Effector memory CD8-positive, alpha-beta T cell (primary cell): ENCODE data around the gene DDX54.

Source experiments
- ATAC-seq: fragments of 150-1000 bp; cut with Tn5 transposase; replicated peaks from 2 replicates; pipeline ENCODE4 v1.10.0; 2021; ENCODE audit warnings: mild to moderate bottlenecking, moderate library complexity
- DNase-seq, 3 experiments: peaks; one replicate each; pipeline ENCODE4 v3.0.0; 2021
- H3K27ac Mint-ChIP-seq, 2 donors: one replicate each; pipeline ENCODE4 v1.8.0; 2022; ENCODE audit warnings: mild to moderate bottlenecking in 2 of 2, mixed read lengths in 2 of 2, moderate library complexity in 2 of 2
- H3K27me3 Mint-ChIP-seq, 2 donors: one replicate each; pipeline ENCODE4 v1.8.0; 2022; ENCODE audit warnings: mixed read lengths in 2 of 2
- H3K36me3 Mint-ChIP-seq: one replicate; pipeline ENCODE4 v1.8.0; 2022; ENCODE audit warnings: mild to moderate bottlenecking, moderate library complexity, mixed read lengths; ENCODE audit not compliant: insufficient read depth
- H3K4me1 Mint-ChIP-seq, 2 donors: one replicate each; pipeline ENCODE4 v1.8.0; 2022; ENCODE audit warnings: low read depth in 2 of 2, mixed read lengths in 2 of 2
- H3K4me3 Mint-ChIP-seq, 2 donors: one replicate each; pipeline ENCODE4 v1.8.0; 2022; ENCODE audit warnings: mild to moderate bottlenecking in 2 of 2, mixed read lengths in 2 of 2, moderate library complexity in 2 of 2
- H3K9me3 Mint-ChIP-seq, 2 donors: one replicate each; pipeline ENCODE4 v1.8.0; 2022; ENCODE audit warnings: mixed read lengths in 2 of 2

DDX54 gene

DNA sequence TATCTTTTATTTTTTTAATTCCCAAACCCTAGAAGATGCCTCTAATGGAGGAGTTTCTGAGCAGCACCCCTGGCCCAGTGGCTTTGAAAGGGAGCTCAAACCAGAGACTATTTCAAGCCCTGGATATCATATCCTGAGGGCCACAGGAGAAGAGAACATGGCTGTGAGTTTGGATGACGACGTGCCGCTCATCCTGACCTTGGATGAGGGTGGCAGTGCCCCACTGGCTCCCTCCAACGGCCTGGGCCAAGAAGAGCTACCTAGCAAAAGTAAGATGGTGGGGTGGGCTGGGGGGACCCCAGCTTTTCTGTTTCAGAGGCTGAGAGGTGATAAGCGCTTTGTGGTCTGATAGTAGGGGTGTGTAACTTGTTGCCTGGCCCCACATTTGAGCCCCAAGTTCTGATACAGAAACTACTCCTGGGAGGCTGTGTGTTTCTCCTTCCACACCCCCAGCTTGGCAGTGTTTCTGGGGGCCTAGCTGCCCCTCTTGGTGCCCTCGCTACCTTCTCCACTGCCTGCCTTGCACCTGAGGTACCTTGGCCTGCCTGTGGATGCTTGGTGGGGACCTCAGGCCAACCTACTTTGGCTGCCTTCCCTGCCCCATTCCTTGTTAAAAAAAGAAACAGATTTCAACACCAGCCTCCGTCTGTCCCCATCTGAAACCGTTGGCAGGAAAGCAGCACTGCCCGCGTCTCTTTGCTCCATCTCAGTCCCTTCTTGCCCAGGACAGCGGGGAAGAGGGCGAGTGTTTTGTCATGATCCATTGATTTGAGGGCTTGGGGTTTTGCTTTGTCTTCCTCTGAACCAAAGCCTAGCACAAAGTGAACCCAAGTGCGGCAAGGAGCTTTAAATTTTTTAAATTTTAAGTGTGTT lies 41.7 kb upstream of the DDX54 start:
- H3K9me3 Mint-ChIP-seq, result no peaks in the 10 kb centered on the region
- ATAC-seq, result no peak

DNA sequence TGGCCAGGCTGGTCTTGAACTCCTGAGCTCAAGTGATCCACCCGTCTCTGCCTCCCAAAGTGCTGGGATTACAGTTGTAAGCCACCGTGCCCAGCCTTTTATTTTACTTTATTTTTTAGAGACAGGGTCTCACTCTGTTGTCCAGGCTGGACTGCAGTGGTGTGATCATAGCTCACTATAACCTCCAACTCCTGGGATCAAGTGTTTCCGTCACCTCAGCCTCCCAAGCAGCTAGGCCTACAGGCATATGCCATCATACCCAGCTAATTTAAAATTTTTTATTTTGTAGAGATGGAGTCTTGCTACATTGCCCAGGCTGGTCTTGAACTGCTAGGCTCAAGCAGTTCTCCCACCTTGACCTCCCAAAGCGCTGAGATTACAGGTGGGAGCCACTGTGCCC lies 39.7 kb upstream of the DDX54 start:
- peaks cover 22% of the 10 kb centered on the region for H3K36me3 Mint-ChIP-seq
- peaks cover 14 to 18% of the 10 kb centered on the region in 2 donors for H3K4me1 Mint-ChIP-seq
- ATAC-seq, result no peak
- no peak overlapping the region for H3K27ac Mint-ChIP-seq
- no peaks in the 10 kb centered on the region for H3K9me3 Mint-ChIP-seq
- H3K27me3 Mint-ChIP-seq, result no peaks in the 10 kb centered on the region
- no peak overlapping the region for H3K4me3 Mint-ChIP-seq
- no peak for DNase-seq

More for the DNA sequence above, 41.7 kb upstream of the DDX54 start:
- Mint-ChIP-seq H3K27ac (no peak overlapping the region), H3K4me1 (peaks cover 13 to 18% of the 10 kb centered on the region in 2 donors), H3K27me3 (no peaks in the 10 kb centered on the region), H3K4me3 (no peak overlapping the region), H3K36me3 (peaks cover 21% of the 10 kb centered on the region)
- DNase-seq, result no peak

DNA sequence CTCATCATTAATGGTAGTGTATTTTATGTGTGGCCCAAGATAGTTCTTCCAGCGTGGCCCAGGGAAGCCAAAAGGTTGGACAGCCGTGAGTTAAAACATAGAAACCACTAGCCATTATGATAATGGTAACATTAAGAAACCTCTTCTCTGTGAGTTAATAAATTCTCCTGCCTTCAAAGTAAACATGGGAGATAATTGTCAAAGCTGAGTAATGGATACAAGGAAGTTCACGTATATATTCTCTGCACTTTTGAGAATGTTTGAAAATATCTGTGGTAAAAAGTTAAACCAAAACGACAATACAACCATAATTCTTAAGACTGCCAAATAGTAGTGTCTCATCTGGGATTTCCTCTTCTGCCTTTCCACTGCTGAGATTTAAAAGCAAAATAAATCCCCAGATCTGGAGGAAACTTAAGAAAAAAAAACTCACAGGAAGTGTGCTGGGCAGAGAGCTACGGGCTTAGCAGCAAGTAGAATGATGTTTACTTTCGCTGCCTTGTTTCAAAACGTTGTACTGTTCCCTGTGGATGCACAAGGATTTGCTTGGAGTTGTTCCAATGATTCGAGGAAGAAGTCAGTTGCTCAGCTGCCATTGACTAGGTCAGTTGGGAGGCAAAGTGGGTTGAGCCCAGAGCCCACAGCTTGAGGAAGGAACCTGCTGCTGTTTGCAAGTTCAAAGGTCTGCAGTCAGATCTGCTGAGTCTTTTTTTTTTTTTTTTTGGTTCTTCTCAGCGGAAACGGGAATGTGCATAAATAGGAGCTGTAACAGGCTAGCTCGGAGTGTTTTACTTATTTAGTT lies 37.7 kb upstream of the DDX54 start:
- Mint-ChIP-seq H3K4me1 (peaks cover 11 to 15% of the 10 kb centered on the region in 2 donors), H3K27me3 (no peaks in the 10 kb centered on the region), H3K9me3 (no peaks in the 10 kb centered on the region), H3K36me3 (peaks cover 19% of the 10 kb centered on the region), H3K4me3 (peak overlapping the region; percentile 80 to 86), H3K27ac (peak overlapping the region; percentile 76 to 86)
- ATAC-seq (no peak), DNase-seq (no peak)

DNA sequence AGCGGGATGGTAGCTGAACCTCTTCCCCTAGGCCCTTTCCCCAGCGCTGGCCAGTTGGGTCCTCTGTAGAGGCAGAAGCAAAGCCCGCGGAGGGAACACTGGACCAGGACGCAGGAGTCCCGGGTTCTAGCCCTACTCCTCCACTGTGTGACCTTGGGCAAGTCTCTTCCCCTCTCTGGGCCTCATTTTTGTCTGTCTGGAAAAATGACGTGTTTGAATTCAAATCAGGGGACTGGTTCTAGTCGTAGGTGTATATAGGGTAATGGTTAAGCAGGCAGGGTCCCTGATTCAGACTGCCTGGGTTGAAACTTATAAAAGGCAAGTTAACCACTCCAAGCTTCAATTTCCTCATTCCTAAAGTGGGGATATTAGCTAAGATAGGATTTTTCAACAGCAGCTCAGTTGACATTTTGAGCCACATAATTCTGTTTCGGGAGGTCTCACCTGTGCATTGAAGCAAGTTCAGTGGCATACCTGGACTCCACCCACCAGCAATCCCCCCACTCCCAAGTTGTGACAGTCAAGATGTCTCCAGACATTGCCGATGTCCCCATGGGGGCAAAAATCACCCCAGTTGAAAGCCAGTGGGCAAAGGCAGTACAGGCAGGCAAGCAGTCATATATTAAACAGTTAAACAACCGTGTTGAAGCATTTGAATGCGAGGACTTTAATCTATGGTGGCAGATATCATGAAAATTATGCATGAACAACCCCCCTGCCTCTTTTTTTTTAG lies 36.9 kb upstream of the DDX54 start:
- Mint-ChIP-seq H3K4me3 (peak overlapping the region; percentile 80 to 86), H3K27me3 (no peaks in the 10 kb centered on the region), H3K27ac (peak overlapping the region; percentile 76 to 86), H3K9me3 (no peaks in the 10 kb centered on the region), H3K36me3 (peaks cover 19% of the 10 kb centered on the region), H3K4me1 (peaks cover 10 to 15% of the 10 kb centered on the region in 2 donors)
- DNase-seq (peak in 1 of 3 experiments; percentile 21), ATAC-seq (no peak)

DNA sequence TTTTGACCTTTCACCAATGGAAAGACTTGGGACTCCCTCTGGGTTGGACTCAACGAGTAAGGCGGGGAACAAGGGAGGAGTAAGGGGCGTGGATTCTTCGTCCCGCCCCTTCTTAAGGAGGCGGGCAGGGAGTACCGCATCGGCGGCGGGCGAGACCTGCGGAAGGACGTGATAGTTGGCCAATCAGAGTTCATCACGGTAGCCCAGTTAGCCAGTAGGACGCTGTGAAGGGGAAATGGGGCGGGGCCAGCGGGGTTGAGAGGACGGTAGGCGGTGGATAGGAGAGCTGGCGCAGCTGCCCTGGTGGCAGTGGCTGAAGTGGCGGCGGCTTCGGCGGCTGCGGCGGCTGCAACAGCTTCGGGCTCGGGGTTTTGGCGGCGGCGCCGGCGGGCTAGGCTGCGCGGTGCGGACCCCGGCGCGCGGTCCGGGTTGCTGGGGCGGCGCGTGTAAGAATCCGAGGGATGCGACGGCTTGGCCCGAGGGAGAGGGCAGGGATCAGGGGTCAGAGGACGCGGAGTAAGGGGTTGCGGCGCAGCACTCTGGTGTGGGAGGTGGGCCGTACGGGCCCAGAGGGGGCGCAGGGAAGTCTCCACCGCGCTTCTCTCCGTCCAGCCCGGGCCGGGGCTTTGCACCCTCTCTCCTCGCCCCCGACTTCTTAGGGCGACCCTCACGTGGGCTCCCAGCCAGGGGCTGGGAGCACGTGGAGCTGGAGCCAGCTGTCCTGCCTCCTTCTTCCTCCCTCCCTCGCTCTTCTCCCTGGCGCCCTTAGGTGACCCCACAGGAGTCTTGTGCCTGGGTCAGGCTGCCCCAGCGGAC lies 36.1 kb upstream of the DDX54 start, which contains the start of gene TPCN1:
TSS of gene TPCN1 (plus strand) at position 284 of the 816 bp plus-strand sequence. CDS start 5,389 bp downstream, outside the sequence.
- H3K27ac Mint-ChIP-seq, result peak within 1 kb of the TSS; percentile 76 to 86
- peak; percentile 94 for ATAC-seq

DNA sequence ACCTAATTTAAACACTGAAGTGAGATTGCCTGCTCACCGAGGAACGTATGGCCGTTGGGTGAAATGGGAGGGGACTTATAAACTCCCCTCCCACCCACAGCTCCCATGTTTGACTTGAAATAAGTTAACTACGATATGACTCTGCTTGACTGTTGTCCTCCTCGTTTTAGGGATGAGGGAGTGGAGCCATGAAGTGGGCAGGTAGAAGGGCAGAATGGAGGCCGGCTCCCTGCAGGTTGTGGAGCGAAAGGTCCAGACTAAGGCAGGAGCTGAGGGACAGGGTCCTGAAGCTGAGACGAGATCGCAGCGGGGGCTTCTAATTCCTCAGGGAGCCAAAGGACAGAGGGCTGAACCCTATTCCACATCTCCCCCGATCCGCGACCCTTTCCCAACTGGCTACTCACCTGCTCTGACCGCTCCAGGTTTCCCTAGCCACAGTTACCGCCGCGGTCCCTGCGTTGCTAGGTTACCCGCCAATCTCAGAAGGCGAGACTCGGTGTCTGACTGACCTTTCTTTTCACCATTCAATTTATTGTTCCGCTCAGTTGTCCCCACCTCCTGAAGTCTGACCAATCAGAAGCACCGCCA lies 35.4 kb upstream of the DDX54 start:
- ATAC-seq (no peak), DNase-seq (no peak)
- Mint-ChIP-seq H3K27me3 (no peaks in the 10 kb centered on the region), H3K4me1 (peaks cover 10 to 15% of the 10 kb centered on the region in 2 donors), H3K9me3 (no peaks in the 10 kb centered on the region), H3K4me3 (peak overlapping the region; percentile 80 to 86), H3K27ac (peak overlapping the region; percentile 76 to 86), H3K36me3 (peaks cover 19% of the 10 kb centered on the region)

More for the DNA sequence above, 36.1 kb upstream of the DDX54 start, which contains the start of gene TPCN1:
- H3K27me3 Mint-ChIP-seq, result no peaks in the 10 kb centered on the region
- peak; percentile 98 for DNase-seq
- peaks cover 19% of the 10 kb centered on the region for H3K36me3 Mint-ChIP-seq
- H3K9me3 Mint-ChIP-seq, result no peaks in the 10 kb centered on the region
- H3K4me3 Mint-ChIP-seq, result peak within 1 kb of the TSS; percentile 80 to 86
- peaks cover 10 to 15% of the 10 kb centered on the region in 2 donors for H3K4me1 Mint-ChIP-seq

DNA sequence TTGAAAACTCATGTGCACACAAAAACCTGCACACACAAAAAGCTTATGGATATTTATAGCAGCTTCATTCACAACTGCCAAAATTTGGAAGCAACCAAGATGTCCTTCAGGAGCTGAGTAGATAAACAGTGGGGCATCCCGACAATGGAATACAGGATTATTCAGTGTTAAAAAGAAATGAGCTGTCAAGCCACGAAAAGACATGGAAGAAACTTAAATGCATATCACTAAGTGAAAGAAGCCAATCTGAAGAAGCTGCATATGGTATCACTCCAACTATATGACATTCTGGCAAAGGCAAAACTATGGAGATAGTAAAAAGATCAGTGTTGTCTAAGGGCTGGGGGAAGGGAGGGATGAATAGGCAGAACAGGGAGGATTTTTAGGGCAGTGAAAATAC lies 30.7 kb upstream of the DDX54 start:
- DNase-seq, result no peak
- no peaks in the 10 kb centered on the region for H3K9me3 Mint-ChIP-seq
- H3K36me3 Mint-ChIP-seq, result peaks cover 6% of the 10 kb centered on the region
- no peak for ATAC-seq
- H3K4me3 Mint-ChIP-seq, result no peak overlapping the region
- H3K4me1 Mint-ChIP-seq, result peaks cover 3 to 5% of the 10 kb centered on the region in 2 donors
- H3K27ac Mint-ChIP-seq, result no peak overlapping the region
- no peaks in the 10 kb centered on the region for H3K27me3 Mint-ChIP-seq

DNA sequence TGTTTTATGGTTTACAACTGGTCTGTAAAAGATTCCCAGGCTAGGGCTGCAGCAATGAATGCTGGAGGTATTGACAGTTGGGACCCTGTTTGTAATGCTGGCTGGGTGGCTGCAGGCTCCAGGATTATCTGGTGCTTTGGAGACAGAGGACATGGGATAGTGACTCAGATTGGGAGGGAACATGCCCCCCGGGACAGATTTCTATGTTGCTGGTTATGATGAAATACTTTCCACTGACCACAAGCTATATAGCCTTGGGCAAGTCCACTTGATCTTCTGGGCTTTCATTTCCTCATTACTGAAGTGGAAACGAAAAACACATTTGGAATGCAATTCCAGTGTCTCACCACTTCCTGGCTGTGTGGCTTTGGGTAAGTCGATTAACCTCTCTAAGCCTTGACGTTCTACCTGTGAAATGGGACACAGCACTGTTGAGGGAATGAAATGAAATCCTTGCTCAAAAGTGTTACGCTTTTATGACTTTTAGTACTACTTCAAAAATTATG lies 29.7 kb upstream of the DDX54 start:
- H3K27ac Mint-ChIP-seq, result no peak overlapping the region
- peaks cover 7 to 12% of the 10 kb centered on the region in 2 donors for H3K4me1 Mint-ChIP-seq
- no peaks in the 10 kb centered on the region for H3K9me3 Mint-ChIP-seq
- ATAC-seq (no peak), DNase-seq (no peak)
- H3K36me3 Mint-ChIP-seq, result no peaks in the 10 kb centered on the region
- H3K4me3 Mint-ChIP-seq, result no peak overlapping the region
- no peaks in the 10 kb centered on the region for H3K27me3 Mint-ChIP-seq

DNA sequence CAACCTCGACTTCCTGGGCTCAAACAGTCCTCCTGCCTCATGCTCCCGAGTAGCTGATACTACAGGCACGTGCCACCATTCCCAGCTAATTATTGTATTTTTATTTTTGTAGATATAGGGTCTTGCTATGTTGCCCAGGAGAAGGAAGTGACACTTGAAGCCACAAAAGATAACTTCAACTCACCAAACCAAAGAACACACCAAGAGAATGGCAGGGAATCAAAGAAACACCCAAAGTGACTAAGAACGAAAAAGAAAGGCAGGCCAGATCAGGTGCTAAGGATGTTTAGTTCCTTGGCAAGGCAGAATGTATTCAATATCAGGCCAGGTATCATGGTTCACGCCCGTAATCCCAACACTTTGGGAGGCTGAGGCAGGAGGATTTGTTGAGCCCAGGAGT lies 25.9 kb upstream of the DDX54 start:
- ATAC-seq (no peak), DNase-seq (no peak)
- Mint-ChIP-seq H3K4me3 (no peak overlapping the region), H3K9me3 (no peaks in the 10 kb centered on the region), H3K27ac (peak overlapping the region in 1 of 2 donors; percentile 92), H3K4me1 (peaks cover 31 to 38% of the 10 kb centered on the region in 2 donors), H3K27me3 (no peaks in the 10 kb centered on the region), H3K36me3 (peaks cover 9% of the 10 kb centered on the region)

DNA sequence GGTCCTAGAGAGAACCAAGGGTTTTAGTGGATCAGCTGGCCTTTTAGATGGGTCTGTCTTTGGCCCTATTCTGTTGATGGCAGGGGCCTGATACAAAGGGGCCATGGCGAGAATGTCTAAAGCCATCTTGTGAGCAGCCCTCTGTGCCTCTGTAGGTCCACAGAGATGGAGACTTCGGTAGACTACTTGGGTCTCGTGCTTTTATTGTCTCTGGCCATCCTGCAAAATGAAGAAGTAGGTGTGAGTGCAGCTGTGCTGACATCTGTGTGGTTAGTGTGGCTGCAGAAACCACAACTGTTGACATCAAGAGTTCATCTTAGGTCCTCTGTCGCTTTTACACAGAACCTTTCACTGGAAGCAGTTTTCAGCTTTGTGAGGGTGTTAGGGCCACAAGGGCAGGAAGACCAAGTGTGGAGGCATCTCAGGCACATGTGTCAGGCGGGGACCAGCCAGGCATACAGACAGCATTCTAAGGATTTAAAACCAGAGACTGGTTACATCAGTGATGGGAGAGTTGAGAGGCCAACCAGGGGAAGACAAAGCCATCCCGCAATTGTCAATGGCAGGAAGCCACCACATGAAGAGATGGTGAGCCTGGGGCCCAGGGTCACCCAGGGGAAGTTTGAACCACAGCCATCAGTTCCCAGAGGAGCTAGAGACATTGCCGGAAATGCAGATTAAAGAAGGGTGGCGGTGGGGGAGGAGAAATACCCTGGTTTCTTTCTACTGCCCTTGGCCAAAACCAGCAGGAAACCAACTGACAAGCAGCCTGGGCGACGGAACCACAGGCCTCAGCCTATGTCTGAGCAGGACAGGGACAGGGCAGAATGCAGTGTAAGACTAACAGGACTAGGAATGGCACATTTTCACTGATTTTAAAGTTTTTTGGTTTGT lies 23.0 kb upstream of the DDX54 start:
- Mint-ChIP-seq H3K4me1 (peaks cover 31 to 39% of the 10 kb centered on the region in 2 donors), H3K9me3 (no peaks in the 10 kb centered on the region), H3K27me3 (no peaks in the 10 kb centered on the region), H3K4me3 (peak overlapping the region; percentile 66 to 67), H3K27ac (peak overlapping the region; percentile 89), H3K36me3 (peaks cover 13% of the 10 kb centered on the region)
- ATAC-seq (peak; percentile 80), DNase-seq (peak; percentile 62 to 69 (median 64))

DNA sequence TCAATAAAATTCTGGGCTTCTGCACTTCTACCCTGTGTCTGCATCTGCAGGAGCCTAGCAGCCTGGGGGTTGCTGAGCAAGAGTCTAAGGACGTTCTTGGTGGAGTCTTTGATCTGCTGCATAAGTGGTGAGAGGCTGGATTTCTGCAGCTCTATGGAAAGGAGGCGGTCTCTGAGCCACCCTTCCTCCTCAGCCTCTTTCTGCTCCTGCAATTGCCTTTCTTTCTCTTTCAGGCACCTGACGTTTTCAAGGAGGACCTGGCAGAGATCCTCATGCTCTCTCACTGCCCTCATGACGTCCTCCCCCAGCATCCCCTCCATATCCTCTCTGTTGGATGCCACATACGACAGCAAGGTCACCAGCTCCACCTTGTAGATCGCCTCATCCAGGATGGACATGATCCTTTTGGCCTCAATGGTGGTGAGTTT lies 22.3 kb upstream of the DDX54 start:
- peak in 2 of 3 experiments; percentile 4 to 23 for DNase-seq
- H3K27me3 Mint-ChIP-seq, result no peaks in the 10 kb centered on the region
- H3K27ac Mint-ChIP-seq, result peak overlapping the region; percentile 89
- peaks cover 13% of the 10 kb centered on the region for H3K36me3 Mint-ChIP-seq
- H3K4me3 Mint-ChIP-seq, result peak overlapping the region; percentile 66 to 67
- H3K9me3 Mint-ChIP-seq, result no peaks in the 10 kb centered on the region
- peaks cover 31 to 39% of the 10 kb centered on the region in 2 donors for H3K4me1 Mint-ChIP-seq
- ATAC-seq, result peak; percentile 16
